ENCODE data around the gene VIM.

Gene VIM

DNA sequence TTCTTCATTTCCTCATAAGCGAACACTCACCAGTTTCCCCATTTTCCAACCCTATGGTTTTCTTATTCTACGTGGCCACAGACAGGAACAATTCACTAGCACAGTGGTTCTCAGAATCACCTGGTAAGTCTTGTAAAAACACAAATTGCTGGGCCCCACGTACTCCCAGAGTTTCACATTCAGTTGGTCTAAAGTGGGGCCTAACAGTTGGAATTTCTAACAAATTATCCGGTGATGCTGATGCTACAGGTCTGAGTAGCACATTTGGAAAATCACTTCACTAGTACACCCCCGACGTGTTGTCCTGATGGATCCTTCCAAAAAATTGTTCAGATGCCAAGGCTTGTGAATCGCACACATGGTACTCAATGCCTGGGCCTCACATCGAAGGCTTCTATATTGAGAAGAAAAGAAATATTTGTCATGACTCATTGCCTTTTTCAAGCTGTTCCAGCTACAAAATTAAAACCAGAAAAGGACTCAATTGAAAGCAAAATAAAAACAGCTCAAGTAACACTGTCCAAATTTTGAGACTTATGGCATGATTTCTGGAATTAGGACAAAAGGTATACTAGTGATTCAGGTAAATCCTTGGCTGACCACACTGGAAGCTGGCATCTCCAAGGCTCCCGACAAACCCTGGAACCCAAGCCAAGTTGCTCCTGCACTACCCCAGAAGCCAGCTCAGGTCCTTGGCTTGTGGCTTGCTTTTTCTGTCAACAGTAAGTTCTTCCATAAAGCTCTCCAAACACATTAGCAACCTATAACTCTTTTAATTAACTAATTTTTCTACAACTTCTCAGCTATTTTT, 12.9 kb upstream of the VIM start:
- peak overlapping the region; percentile 96 to 99 for H3K27ac Mint-ChIP-seq
- peaks cover 28% of the 10 kb centered on the region for H3K36me3 Mint-ChIP-seq (ENCODE audit: insufficient read depth)
- ATAC-seq (replicated peaks) (no peak), DNase-seq (no peak)
- no peak overlapping the region for H3K4me3 Mint-ChIP-seq
- H3K4me1 Mint-ChIP-seq (ENCODE audit: low read depth in 2 of 2), result peaks cover 9 to 12% of the 10 kb centered on the region in 2 donors
- H3K9me3 Mint-ChIP-seq, result no peaks in the 10 kb centered on the region
- no peaks in the 10 kb centered on the region for H3K27me3 Mint-ChIP-seq

DNA sequence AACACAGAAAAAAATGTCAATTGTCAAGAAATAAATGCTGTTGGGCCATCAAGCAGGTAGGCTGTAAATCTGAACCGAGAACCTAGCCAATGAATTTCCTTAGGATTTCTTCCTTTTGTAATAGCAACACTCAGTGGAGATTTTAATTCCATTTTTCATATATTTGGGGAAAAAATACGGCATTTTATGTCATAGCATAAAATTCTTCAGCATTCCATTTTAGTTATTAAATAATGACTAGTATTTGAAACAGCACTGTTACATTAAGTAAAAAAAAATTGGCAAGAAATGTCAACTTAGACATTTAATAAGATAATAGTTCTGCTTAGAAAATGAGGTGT, 12.3 kb upstream of the VIM start:
- Mint-ChIP-seq H3K27me3 (no peaks in the 10 kb centered on the region), H3K4me3 (no peak overlapping the region), H3K9me3 (no peaks in the 10 kb centered on the region), H3K4me1 (ENCODE audit: low read depth in 2 of 2) (peaks cover 9 to 12% of the 10 kb centered on the region in 2 donors), H3K36me3 (ENCODE audit: insufficient read depth) (peaks cover 28% of the 10 kb centered on the region), H3K27ac (peak overlapping the region; percentile 96 to 99)
- no peak for DNase-seq
- no peak for ATAC-seq (replicated peaks)

DNA sequence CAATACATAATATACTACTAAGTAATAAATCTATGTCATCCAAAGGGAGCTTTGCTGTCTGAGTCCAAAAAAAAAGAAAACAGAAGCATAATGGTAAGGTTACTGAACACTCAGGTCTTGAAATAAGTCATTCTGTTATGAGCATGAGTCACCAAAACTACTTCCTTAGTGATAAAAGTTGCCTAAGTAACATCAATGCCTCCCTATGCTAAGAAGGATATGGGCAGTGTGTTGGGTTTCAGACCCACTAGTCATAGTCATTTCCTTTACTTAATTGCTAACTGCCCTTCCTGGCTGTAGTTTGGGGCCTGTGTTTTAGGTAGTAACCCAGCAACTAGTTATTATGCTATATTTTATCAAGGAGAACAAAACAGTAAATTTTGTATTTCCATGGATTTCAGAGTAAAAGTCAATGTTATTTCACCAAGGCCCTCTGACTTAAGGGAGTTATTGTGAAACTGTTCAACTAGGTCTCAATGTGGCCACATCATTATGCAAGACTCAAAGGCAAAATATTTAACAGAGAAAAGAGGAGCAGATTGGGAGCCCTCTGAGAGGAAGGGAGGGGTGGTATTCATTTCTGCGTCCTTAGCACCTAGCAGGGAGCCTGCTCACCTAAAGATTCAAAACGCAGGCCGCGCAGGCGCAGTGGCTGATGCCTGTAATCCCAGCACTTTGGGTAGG, 11.7 kb upstream of the VIM start:
- peak overlapping the region; percentile 96 to 99 for H3K27ac Mint-ChIP-seq
- no peaks in the 10 kb centered on the region for H3K9me3 Mint-ChIP-seq
- no peaks in the 10 kb centered on the region for H3K27me3 Mint-ChIP-seq
- no peak overlapping the region for H3K4me3 Mint-ChIP-seq
- H3K36me3 Mint-ChIP-seq (ENCODE audit: insufficient read depth), result peaks cover 28% of the 10 kb centered on the region
- ATAC-seq (replicated peaks), result peak; percentile 94
- peak in 1 of 3 experiments; percentile 35 for DNase-seq
- H3K4me1 Mint-ChIP-seq (ENCODE audit: low read depth in 2 of 2), result peaks cover 9 to 12% of the 10 kb centered on the region in 2 donors

DNA sequence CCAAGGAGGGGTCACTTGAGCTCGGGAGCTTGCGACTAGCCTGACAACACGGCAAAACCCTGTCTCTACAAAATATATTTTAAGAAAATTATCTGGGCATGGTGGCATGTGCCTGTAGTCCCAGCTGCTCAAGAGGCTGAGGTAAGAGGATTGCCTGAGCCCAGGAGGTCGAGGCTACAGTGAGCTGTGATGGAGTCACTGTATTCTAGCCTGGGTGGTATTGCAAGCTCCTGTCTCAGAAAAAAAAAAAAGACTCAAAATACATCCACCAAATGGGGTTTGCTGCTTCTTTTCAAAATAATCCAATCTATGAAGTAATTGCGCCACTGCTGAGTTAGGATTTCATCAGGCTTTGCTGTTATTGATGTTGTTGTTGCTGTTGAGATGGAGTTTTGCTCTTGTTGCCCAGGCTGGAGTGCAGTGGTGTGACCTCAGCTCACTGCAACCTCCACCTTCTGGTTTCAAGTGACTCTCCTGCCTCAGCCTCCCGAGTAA, 11.1 kb upstream of the VIM start:
- no peak for ATAC-seq (replicated peaks)
- Mint-ChIP-seq H3K4me3 (no peak overlapping the region), H3K4me1 (ENCODE audit: low read depth in 2 of 2) (peaks cover 9 to 12% of the 10 kb centered on the region in 2 donors), H3K36me3 (ENCODE audit: insufficient read depth) (peaks cover 28% of the 10 kb centered on the region), H3K27ac (peak overlapping the region; percentile 96 to 99), H3K9me3 (no peaks in the 10 kb centered on the region), H3K27me3 (no peaks in the 10 kb centered on the region)
- no peak for DNase-seq

DNA sequence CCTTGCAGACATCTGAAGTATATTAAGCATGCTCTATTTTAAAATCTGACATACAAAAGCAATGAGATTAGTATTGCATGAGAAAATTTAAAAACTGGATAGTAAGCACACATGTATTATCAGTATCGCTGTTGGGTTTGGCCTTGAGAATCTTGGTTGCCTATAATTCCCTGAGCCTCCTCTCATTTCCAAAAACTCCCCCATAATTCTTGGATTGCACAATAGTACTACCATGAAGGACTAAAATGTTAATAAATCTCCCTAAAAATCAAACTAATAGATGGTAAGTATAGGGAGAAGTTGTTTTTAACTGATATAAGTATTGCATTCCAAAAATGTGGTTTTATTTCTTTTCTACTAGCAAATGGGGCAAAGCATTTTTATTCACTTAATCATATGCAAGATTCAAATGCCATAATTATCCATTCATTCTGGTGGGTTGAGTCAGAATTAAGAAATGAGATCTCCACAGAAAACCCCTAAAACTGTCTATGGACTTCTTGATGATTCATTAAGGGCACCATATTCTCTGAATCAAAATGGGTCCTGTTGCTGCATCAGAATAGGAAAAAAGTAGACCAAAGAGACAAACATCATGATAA, 10.3 kb upstream of the VIM start:
- no peaks in the 10 kb centered on the region for H3K27me3 Mint-ChIP-seq
- ATAC-seq (replicated peaks), result no peak

DNA sequence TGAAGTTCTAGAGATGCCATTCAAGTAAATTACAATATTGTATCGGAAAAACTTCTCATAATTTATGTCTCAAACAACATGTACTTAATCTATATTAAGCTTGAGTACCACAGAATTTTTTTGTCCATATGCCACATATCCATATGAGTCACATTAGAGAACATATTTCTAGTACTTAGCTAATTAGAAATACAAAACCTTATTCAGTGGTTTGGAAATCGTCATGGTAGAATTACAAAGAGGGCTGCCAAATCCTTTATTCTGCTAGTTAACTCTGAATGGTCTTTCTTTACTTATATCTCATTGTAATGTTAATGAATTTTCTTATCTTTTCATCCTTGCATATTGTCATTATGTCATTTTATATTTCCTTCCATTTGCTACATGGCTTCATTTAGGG, 9.0 kb upstream of the VIM start:
- Mint-ChIP-seq H3K9me3 (no peaks in the 10 kb centered on the region), H3K4me1 (ENCODE audit: low read depth in 2 of 2) (peaks cover 10 to 17% of the 10 kb centered on the region in 2 donors), H3K27ac (no peak overlapping the region), H3K36me3 (ENCODE audit: insufficient read depth) (peaks cover 24% of the 10 kb centered on the region), H3K4me3 (no peak overlapping the region), H3K27me3 (no peaks in the 10 kb centered on the region)
- DNase-seq, result no peak
- ATAC-seq (replicated peaks), result no peak

More for the DNA sequence above, 10.3 kb upstream of the VIM start:
- no peak for DNase-seq
- peak overlapping the region; percentile 96 to 99 for H3K27ac Mint-ChIP-seq
- H3K9me3 Mint-ChIP-seq, result no peaks in the 10 kb centered on the region
- no peak overlapping the region for H3K4me3 Mint-ChIP-seq
- peaks cover 24% of the 10 kb centered on the region for H3K36me3 Mint-ChIP-seq (ENCODE audit: insufficient read depth)
- peaks cover 12 to 13% of the 10 kb centered on the region in 2 donors for H3K4me1 Mint-ChIP-seq (ENCODE audit: low read depth in 2 of 2)

GRCh38 chr10:17220652-17221100, 7.4 kb upstream of the VIM start:
- peaks cover 21% of the 10 kb centered on the region for H3K36me3 Mint-ChIP-seq (ENCODE audit: insufficient read depth)
- peaks cover 17 to 21% of the 10 kb centered on the region in 2 donors for H3K4me1 Mint-ChIP-seq (ENCODE audit: low read depth in 2 of 2)
- no peak for DNase-seq
- no peaks in the 10 kb centered on the region for H3K27me3 Mint-ChIP-seq
- H3K9me3 Mint-ChIP-seq, result no peaks in the 10 kb centered on the region
- no peak overlapping the region for H3K27ac Mint-ChIP-seq
- no peak for ATAC-seq (replicated peaks)
- no peak overlapping the region for H3K4me3 Mint-ChIP-seq

DNA sequence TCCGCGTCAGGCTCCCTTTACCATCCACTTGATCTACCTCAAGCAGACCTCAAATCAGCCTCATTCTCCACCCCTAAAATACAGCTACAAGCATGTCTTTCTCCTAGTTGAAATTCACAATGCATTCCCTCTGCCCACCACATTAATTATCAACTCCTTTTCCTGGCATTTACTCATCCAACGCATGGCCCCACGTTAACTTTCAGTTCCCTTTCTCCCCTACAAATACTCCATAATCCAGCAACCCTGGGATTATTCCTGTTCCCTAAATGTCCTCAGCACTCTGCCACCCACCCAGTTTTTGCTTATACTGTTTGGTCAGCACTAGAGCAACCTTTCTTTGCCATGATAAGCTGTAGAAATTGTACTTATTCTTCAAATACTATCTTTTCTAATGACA, 5.7 kb upstream of the VIM start:
- Mint-ChIP-seq H3K4me3 (no peak overlapping the region), H3K36me3 (ENCODE audit: insufficient read depth) (peaks cover 18% of the 10 kb centered on the region), H3K27ac (peak overlapping the region in 1 of 2 donors; percentile 64), H3K9me3 (no peaks in the 10 kb centered on the region), H3K4me1 (ENCODE audit: low read depth in 2 of 2) (peaks cover 27 to 30% of the 10 kb centered on the region in 2 donors), H3K27me3 (no peaks in the 10 kb centered on the region)
- no peak for ATAC-seq (replicated peaks)
- DNase-seq, result no peak

DNA sequence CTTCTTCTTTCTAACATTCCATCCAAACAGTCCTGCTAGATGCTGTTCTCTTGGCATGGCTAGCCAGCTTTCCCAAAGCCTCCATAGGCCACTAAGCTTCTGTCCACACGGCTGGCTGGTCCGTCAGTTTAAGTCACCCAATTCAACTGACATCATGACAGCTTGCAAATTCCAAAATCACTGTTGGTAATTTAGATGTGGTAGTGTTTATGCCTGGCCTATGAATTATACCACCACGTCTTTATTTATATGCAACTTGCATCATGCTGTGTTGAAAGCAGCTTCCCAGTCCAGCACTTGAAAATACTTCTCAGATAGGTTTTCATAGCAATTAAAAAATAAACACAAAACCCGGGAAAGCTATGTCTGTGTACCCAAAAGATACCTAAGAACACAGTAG, 2.2 kb upstream of the VIM start:
- Mint-ChIP-seq H3K27ac (peak overlapping the region; percentile 100), H3K27me3 (no peaks in the 10 kb centered on the region), H3K4me3 (no peak overlapping the region), H3K4me1 (ENCODE audit: low read depth in 2 of 2) (peaks cover 45% of the 10 kb centered on the region in 2 donors), H3K9me3 (no peaks in the 10 kb centered on the region), H3K36me3 (ENCODE audit: insufficient read depth) (peaks cover 45% of the 10 kb centered on the region)
- DNase-seq (no peak), ATAC-seq (replicated peaks) (no peak)

DNA sequence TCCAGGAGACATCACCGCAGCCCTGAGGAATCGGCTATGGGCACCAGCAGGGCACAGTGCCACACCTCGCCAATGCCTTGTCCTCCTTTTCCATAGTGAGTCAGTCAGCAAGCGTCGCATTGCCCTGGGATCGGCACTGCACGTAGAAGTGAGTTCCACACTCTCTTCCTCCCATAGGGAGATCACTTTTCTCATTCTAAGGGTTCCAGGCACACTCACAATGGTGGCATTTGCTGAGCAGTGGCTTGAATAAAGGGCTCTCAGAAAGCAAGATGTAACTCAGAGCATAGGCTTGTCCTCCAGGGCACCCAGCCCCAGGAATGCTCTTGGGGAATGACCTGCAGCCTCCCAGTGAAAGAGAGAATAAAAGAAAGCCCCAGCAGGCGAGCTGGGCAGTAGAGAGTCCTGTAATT, 1.1 kb upstream of the VIM start:
- ATAC-seq (replicated peaks) (no peak), DNase-seq (no peak)
- Mint-ChIP-seq H3K4me1 (ENCODE audit: low read depth in 2 of 2) (peaks cover 47 to 55% of the 10 kb centered on the region in 2 donors), H3K27ac (peak overlapping the region; percentile 100), H3K27me3 (no peaks in the 10 kb centered on the region), H3K36me3 (ENCODE audit: insufficient read depth) (peaks cover 56% of the 10 kb centered on the region), H3K4me3 (peak overlapping the region; percentile 93 to 94), H3K9me3 (no peaks in the 10 kb centered on the region)

GRCh38 chr10:17227367-17228090, 512 bp upstream of the VIM start:
- Mint-ChIP-seq H3K27me3 (no peaks in the 10 kb centered on the region), H3K4me1 (ENCODE audit: low read depth in 2 of 2) (peaks cover 46 to 54% of the 10 kb centered on the region in 2 donors)
- DNase-seq, result peak in 2 of 3 experiments; percentile 46 to 57

GRCh38 chr10:17229016-17229716, 1.1 kb downstream of the VIM start:
- Mint-ChIP-seq H3K27ac (peak overlapping the region; percentile 100), H3K4me1 (ENCODE audit: low read depth in 2 of 2) (peaks cover 42 to 56% of the 10 kb centered on the region in 2 donors), H3K27me3 (no peaks in the 10 kb centered on the region)

More at GRCh38 chr10:17227367-17228090, 512 bp upstream of the VIM start:
- Mint-ChIP-seq H3K27ac (peak overlapping the region; percentile 100), H3K9me3 (no peaks in the 10 kb centered on the region), H3K36me3 (ENCODE audit: insufficient read depth) (peaks cover 63% of the 10 kb centered on the region), H3K4me3 (peak overlapping the region; percentile 93 to 94)
- ATAC-seq (replicated peaks), result no peak

GRCh38 chr10:17229717-17229966, 1.6 kb downstream of the VIM start:
- no peak for ATAC-seq (replicated peaks)
- peaks cover 45 to 58% of the 10 kb centered on the region in 2 donors for H3K4me1 Mint-ChIP-seq (ENCODE audit: low read depth in 2 of 2)
- peak overlapping the region; percentile 93 to 94 for H3K4me3 Mint-ChIP-seq
- H3K27me3 Mint-ChIP-seq, result no peaks in the 10 kb centered on the region
- no peaks in the 10 kb centered on the region for H3K9me3 Mint-ChIP-seq
- DNase-seq, result no peak
- H3K36me3 Mint-ChIP-seq (ENCODE audit: insufficient read depth), result peaks cover 84% of the 10 kb centered on the region
- peak overlapping the region; percentile 100 for H3K27ac Mint-ChIP-seq

More at GRCh38 chr10:17229016-17229716, 1.1 kb downstream of the VIM start:
- ATAC-seq (replicated peaks), result peak; percentile 40
- no peaks in the 10 kb centered on the region for H3K9me3 Mint-ChIP-seq
- H3K4me3 Mint-ChIP-seq, result peak overlapping the region; percentile 93 to 94
- DNase-seq, result peak; percentile 74 to 81 (median 75)
- H3K36me3 Mint-ChIP-seq (ENCODE audit: insufficient read depth), result peaks cover 79% of the 10 kb centered on the region

Data from effector memory CD8-positive, alpha-beta T cell (primary cell).